GM12873 (cell line): Measurements from ENCODE around the gene THBS2.

ENCODE experiments used
- TF ChIP-seq, protein P1 (sequence below): IDR thresholded peaks from 2 replicates; pipeline ENCODE4 v1.5.1; 2012; ENCODE audit warnings: low read depth, mild to moderate bottlenecking, moderate library complexity, low read length, control low read depth; ENCODE audit not compliant: insufficient read depth; ENCODE audit errors: missing control alignments

THBS2 gene

GRCh38 chr6:169225887-169226286, 27.8 kb downstream of the THBS2 start:
- TF ChIP-seq, protein P1, sequence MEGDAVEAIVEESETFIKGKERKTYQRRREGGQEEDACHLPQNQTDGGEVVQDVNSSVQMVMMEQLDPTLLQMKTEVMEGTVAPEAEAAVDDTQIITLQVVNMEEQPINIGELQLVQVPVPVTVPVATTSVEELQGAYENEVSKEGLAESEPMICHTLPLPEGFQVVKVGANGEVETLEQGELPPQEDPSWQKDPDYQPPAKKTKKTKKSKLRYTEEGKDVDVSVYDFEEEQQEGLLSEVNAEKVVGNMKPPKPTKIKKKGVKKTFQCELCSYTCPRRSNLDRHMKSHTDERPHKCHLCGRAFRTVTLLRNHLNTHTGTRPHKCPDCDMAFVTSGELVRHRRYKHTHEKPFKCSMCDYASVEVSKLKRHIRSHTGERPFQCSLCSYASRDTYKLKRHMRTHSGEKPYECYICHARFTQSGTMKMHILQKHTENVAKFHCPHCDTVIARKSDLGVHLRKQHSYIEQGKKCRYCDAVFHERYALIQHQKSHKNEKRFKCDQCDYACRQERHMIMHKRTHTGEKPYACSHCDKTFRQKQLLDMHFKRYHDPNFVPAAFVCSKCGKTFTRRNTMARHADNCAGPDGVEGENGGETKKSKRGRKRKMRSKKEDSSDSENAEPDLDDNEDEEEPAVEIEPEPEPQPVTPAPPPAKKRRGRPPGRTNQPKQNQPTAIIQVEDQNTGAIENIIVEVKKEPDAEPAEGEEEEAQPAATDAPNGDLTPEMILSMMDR: no peak

DNA sequence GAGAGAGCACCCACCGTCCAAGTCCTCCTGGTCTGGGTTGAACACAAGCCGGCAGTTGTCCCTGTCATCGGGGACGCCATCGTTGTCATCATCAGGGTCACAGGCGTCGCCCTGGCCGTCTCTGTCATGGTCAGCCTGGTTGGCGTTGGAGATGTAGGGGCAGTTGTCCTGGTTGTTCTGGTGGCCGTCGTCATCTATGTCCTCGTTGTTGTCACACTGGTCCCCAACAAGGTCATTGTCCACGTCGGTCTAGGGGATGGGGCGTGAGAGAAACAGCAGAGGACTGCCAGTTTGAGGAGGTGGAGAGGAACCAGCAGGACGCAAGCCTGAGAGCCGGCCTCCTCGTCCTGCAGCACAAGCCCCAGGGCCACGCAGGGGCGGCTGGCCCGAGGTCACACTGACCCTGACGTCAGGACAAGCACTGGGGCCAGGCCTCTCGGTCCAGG, 28.5 kb downstream of the THBS2 start:
- TF ChIP-seq, protein P1: no peak

- TF ChIP-seq, protein P1: no peak
Measured at GRCh38 chr6:169224716-169225115, 28.9 kb downstream of the THBS2 start.

DNA sequence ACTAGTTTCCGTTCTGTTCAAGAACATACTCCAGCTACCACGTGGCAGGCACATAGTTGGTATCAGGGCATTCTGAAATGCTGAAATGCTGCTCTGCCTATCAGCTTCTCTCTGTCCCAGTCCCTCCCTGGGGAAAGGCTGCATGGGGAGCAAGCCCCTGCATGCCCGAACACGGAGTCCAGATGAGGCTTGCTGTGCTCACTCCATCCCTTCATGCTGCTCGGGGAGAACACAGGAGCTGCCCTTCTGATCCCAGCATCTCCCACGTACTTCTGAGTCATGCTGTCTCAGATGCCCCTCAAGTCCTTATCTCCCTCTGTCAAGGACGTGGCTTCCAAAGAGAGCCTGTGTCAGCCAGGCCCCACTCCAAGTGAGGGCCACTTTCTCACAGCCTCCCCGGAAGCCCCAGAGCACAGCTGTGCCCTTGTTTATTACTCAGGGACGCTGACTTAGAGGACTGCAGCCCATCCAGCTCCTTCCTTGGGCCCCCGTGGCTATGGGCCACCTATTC, 29.4 kb downstream of the THBS2 start:
- TF ChIP-seq, protein P1: no peak

DNA sequence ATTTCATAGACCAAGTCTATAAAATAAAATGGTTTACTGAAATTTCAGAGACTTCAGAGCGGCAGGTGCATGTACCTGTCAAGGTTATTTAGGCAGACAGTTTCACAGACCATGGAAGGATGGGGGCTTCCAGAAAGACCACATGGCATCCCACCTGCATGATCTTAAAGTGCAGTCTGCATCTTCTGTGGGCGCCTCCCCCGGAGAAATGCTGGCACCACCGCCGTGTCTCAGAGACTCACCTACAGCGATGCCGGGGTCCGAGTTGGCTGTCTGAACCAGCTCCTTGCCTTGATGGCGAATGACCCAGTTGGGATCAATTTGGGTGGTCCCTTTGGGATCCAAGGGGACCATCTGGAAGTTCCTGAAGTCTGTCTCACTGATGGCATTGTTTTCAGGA, 30.6 kb downstream of the THBS2 start:
- TF ChIP-seq, protein P1: no peak

DNA sequence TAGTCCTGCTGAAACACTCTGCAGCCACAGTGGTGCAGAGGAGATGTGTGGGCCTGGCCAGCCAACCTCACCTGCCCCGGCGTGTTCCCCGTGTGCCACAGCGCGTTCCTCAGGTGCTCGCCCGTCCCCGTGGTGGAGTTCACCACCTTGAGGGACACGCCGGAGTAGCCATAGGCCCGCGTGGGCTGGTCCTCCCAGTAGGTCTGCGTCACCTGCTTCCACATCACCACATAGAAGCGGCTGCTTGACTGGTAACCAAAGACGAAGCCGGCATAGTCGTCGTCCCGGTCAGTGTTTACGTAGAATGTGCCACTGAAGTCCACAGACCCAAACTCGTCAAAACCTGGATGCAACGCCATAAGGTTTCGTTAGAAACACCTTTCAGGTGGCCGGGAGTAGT, 31.5 kb downstream of the THBS2 start:
- TF ChIP-seq, protein P1: no peak

- TF ChIP-seq, protein P1: no peak
Measured at GRCh38 chr6:169221264-169221663, 32.4 kb downstream of the THBS2 start.
